Measurements from ENCODE around the gene APOBEC3F.
A peak's percentile ranks its signal among the peaks of the same experiment; 100 is the strongest.
"Not testable (repeated sequence)": the region's sequence is repeated elsewhere in the genome, so short reads cannot be mapped to it uniquely, and the experiment has no call there.

The APOBEC3F gene

GRCh38 chr22:39040538-39041296 is at the start of gene APOBEC3F:
Gene APOBEC3F (plus strand): TSS chr22:39040864. CDS start chr22:39040961, 97 bp downstream.
- H4K20me1 ChIP-seq (ENCODE audit: control insufficient read depth, insufficient read depth, low read depth, low read length); H3F3A ChIP-seq (ENCODE audit: control insufficient read depth, insufficient read depth); H3K27me3 ChIP-seq (ENCODE audit: control insufficient read depth, low read length); H3K79me2 ChIP-seq (ENCODE audit: control insufficient read depth, low read length); H3K9me3 ChIP-seq (ENCODE audit: control insufficient read depth, insufficient read depth, low read length); H3K36me3 ChIP-seq (ENCODE audit: control insufficient read depth, low read length); H3K9me2 ChIP-seq (replicated peaks; ENCODE audit: control insufficient read depth, low read length): not testable (repeated sequence)
- Histone ChIP-seq H3K4me1 (ENCODE audit: control insufficient read depth, low read length) (peaks cover 26% of the 10 kb centered on the region), H3K4me2 (ENCODE audit: low read length) (peak within 1 kb of the TSS; percentile 67), H3K4me3 (ENCODE audit: low read length) (peak within 1 kb of the TSS; percentile 66), H3K27ac (ENCODE audit: low read depth, low read length) (peak within 1 kb of the TSS; percentile 8; the same call in 1 of the 2 replicates)

GRCh38 chr22:38992871-38993371 is 47.7 kb upstream of the APOBEC3F start:
- H3K79me2 ChIP-seq (ENCODE audit: control insufficient read depth, low read length); H3K4me1 ChIP-seq (ENCODE audit: control insufficient read depth, low read length); H3K36me3 ChIP-seq (ENCODE audit: control insufficient read depth, low read length); H4K20me1 ChIP-seq (ENCODE audit: control insufficient read depth, insufficient read depth, low read depth, low read length); H3K9me3 ChIP-seq (ENCODE audit: control insufficient read depth, insufficient read depth, low read length); H3K4me2 ChIP-seq (ENCODE audit: low read length); H3K27ac ChIP-seq (ENCODE audit: low read depth, low read length); H3F3A ChIP-seq (ENCODE audit: control insufficient read depth, insufficient read depth); H3K4me3 ChIP-seq (ENCODE audit: low read length); H3K9me2 ChIP-seq (replicated peaks; ENCODE audit: control insufficient read depth, low read length): not testable (repeated sequence)
- peaks cover 14% of the 10 kb centered on the region for H3K27me3 ChIP-seq (ENCODE audit: control insufficient read depth, low read length)

GRCh38 chr22:38996105-38996504 is 44.6 kb upstream of the APOBEC3F start:
- TF ChIP-seq, protein P1, sequence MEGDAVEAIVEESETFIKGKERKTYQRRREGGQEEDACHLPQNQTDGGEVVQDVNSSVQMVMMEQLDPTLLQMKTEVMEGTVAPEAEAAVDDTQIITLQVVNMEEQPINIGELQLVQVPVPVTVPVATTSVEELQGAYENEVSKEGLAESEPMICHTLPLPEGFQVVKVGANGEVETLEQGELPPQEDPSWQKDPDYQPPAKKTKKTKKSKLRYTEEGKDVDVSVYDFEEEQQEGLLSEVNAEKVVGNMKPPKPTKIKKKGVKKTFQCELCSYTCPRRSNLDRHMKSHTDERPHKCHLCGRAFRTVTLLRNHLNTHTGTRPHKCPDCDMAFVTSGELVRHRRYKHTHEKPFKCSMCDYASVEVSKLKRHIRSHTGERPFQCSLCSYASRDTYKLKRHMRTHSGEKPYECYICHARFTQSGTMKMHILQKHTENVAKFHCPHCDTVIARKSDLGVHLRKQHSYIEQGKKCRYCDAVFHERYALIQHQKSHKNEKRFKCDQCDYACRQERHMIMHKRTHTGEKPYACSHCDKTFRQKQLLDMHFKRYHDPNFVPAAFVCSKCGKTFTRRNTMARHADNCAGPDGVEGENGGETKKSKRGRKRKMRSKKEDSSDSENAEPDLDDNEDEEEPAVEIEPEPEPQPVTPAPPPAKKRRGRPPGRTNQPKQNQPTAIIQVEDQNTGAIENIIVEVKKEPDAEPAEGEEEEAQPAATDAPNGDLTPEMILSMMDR (IDR thresholded peaks at IDR 0.05; ENCODE audit: low read depth, low read length, poor library complexity, severe bottlenecking) = no peak
- TF ChIP-seq EZH2phosphoT487 (IDR thresholded peaks at IDR 0.05; ENCODE audit: borderline replicate concordance, low read length) = no peak
- Histone ChIP-seq H3K9me2 (replicated peaks; ENCODE audit: control insufficient read depth, low read length) (no peaks in the 10 kb centered on the region), H3K79me2 (ENCODE audit: control insufficient read depth, low read length) (no peaks in the 10 kb centered on the region), H3F3A (ENCODE audit: control insufficient read depth, insufficient read depth) (no peaks in the 10 kb centered on the region), H3K27ac (ENCODE audit: low read depth, low read length) (no peak overlapping the region), H4K20me1 (ENCODE audit: control insufficient read depth, insufficient read depth, low read depth, low read length) (no peaks in the 10 kb centered on the region), H3K4me3 (ENCODE audit: low read length) (no peak overlapping the region), H3K4me1 (ENCODE audit: control insufficient read depth, low read length) (no peaks in the 10 kb centered on the region), H3K36me3 (ENCODE audit: control insufficient read depth, low read length) (no peaks in the 10 kb centered on the region), H3K4me2 (ENCODE audit: low read length) (no peak overlapping the region), H3K27me3 (ENCODE audit: control insufficient read depth, low read length) (peaks cover 14% of the 10 kb centered on the region), H3K9me3 (ENCODE audit: control insufficient read depth, insufficient read depth, low read length) (no peaks in the 10 kb centered on the region)

- TF ChIP-seq, protein P1 (IDR thresholded peaks at IDR 0.05; ENCODE audit: low read depth, low read length, poor library complexity, severe bottlenecking) = no peak
- no peak for TF ChIP-seq EZH2phosphoT487 (IDR thresholded peaks at IDR 0.05; ENCODE audit: borderline replicate concordance, low read length)
- Histone ChIP-seq H3F3A (ENCODE audit: control insufficient read depth, insufficient read depth) (no peaks in the 10 kb centered on the region), H3K79me2 (ENCODE audit: control insufficient read depth, low read length) (no peaks in the 10 kb centered on the region), H4K20me1 (ENCODE audit: control insufficient read depth, insufficient read depth, low read depth, low read length) (no peaks in the 10 kb centered on the region), H3K36me3 (ENCODE audit: control insufficient read depth, low read length) (no peaks in the 10 kb centered on the region), H3K9me2 (replicated peaks; ENCODE audit: control insufficient read depth, low read length) (no peaks in the 10 kb centered on the region), H3K9me3 (ENCODE audit: control insufficient read depth, insufficient read depth, low read length) (no peaks in the 10 kb centered on the region), H3K4me2 (ENCODE audit: low read length) (no peak overlapping the region), H3K27ac (ENCODE audit: low read depth, low read length) (no peak overlapping the region), H3K27me3 (ENCODE audit: control insufficient read depth, low read length) (peaks cover 14% of the 10 kb centered on the region), H3K4me3 (ENCODE audit: low read length) (no peak overlapping the region), H3K4me1 (ENCODE audit: control insufficient read depth, low read length) (no peaks in the 10 kb centered on the region)
These were observed 43.1 kb upstream of the APOBEC3F start for GRCh38 chr22:38997518-38997917.

Measured in DOHH2 (cell line).